Retinal pigment epithelial cell (primary cell): ENCODE measurements around the gene SCYL2.

Source experiments
- DNase-seq: peaks from one replicate; pipeline ENCODE4 v3.0.0-alpha.2; 2010; ENCODE audit warnings: low read depth
- H3K4me3 ChIP-seq: 2 replicates; pipeline ENCODE4 v1.5.1; 2011; ENCODE audit warnings: mild to moderate bottlenecking, low read length, control low read depth, moderate library complexity
- TF ChIP-seq, protein P1 (sequence below): conservative IDR thresholded peaks from 2 replicates; pipeline ENCODE4 v1.5.1; 2011; ENCODE audit warnings: low read depth, low read length, control low read depth, inconsistent platforms

SCYL2 gene

DNA sequence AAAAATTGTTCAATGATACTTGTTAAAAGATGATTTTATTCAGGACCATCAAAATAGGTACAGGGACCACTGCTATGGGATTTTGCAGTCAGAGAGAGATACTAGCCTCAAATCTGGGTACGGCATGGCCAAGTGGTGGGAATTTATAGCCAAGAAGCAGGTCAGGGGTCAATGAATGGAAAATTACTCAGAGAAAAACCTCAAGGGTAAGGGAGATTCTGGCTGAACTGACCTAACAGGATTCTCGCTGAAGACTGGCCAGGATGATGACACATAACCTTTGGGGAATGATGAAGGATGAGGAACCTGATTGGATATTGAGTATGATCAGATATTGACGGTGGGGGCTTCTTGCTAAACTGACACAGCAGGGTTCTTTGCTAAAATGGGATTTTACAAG, 32.8 kb upstream of the SCYL2 start:
- TF ChIP-seq, protein P1, sequence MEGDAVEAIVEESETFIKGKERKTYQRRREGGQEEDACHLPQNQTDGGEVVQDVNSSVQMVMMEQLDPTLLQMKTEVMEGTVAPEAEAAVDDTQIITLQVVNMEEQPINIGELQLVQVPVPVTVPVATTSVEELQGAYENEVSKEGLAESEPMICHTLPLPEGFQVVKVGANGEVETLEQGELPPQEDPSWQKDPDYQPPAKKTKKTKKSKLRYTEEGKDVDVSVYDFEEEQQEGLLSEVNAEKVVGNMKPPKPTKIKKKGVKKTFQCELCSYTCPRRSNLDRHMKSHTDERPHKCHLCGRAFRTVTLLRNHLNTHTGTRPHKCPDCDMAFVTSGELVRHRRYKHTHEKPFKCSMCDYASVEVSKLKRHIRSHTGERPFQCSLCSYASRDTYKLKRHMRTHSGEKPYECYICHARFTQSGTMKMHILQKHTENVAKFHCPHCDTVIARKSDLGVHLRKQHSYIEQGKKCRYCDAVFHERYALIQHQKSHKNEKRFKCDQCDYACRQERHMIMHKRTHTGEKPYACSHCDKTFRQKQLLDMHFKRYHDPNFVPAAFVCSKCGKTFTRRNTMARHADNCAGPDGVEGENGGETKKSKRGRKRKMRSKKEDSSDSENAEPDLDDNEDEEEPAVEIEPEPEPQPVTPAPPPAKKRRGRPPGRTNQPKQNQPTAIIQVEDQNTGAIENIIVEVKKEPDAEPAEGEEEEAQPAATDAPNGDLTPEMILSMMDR, result no peak
- DNase-seq, result no peak
- no peak overlapping the region for H3K4me3 ChIP-seq

DNA sequence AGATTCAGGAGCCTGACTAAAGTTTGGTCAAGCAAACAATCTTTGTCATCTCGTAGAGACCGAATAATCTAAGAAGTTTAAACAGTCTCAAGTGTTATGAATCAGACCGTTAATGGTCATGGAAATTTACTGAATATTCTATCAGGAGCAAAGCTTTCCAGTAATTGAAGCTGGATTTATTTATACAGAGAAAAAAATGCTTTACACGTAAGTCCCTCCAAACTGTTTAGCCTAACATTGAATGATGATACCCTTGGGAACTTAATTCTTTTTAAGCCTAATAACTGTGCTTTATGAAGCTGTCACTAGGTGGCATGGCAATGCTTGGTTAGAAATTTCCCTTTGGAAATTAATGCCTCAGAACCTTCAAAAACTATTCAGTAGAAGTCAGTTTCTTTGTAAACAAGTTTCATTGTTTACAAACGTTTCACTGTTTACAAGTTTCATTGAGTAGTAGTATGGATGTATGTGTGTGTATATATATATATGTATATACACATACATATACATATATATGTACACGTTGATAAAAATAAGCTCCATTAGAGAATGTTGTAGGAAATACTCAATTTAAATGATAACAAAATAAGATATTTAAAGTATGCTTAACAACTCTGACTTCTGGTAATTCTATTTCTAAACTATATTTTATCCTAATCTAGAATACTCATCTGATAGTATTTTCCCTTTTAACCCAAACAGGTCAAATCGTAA, 32.2 kb upstream of the SCYL2 start:
- no peak for DNase-seq
- TF ChIP-seq, protein P1, result peak; percentile 79
- no peak overlapping the region for H3K4me3 ChIP-seq

GRCh38 chr12:100238801-100239200, 28.2 kb upstream of the SCYL2 start:
- no peak for DNase-seq
- no peak overlapping the region for H3K4me3 ChIP-seq
- TF ChIP-seq, protein P1, result no peak

DNA sequence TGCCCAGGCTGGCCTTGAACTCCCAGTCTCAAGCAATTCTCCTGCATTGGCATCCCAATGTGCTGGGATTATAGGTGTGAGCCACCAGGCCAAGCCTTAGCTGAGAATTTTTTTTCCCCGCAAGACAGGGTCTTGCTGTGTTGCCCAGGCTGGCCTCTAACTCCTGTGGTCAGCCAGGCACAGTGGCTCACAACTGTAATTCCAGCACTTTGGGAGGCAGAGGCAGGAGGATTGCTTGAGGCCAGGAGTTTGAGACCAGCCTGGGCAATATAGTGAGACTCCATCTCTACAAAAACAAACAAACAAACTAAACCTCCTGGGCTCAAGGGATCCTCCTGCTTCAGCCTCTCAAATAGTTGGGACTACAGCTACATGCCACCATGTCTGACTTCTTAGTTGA, 27.4 kb upstream of the SCYL2 start:
- TF ChIP-seq, protein P1, result no peak
- no peak overlapping the region for H3K4me3 ChIP-seq
- DNase-seq, result no peak

DNA sequence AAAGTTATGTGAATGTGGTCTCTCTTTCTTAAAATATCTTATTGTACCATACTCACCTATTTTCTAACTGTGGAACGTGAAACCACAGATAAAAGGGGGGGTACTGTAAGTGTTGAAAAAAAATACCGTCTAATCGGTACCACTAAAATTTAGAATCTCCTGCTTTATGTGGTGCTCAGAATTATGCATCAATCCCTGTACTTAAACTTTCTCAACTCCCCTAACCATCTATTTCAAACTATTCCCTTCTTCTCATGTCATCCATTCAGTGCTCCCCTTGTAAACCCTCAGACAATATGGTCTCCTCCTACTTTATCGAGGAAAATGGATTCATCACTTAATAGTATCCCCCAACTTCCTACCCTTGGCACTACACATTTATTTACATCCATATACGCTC, 23.8 kb upstream of the SCYL2 start:
- DNase-seq, result no peak
- TF ChIP-seq, protein P1, result no peak
- no peak overlapping the region for H3K4me3 ChIP-seq

DNA sequence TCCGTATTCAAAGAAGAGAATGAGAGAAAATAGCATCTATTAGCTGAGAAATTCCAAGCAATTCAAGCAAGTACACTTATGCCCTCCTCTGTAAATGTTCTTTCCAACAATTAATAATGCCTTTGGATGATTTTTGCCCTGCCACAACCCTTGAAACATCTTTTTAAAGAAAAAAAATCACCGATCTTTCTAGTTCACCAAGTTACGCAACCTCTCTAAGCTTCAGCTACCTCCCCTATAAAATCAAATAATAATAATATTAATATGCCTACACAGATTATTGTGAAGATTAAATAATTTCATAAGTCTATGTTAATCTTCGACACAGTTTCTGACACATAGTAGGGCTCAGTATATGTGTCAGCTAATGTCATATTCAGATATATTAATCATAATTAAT, 19.2 kb upstream of the SCYL2 start:
- TF ChIP-seq, protein P1, result no peak
- no peak overlapping the region for H3K4me3 ChIP-seq
- DNase-seq, result no peak

DNA sequence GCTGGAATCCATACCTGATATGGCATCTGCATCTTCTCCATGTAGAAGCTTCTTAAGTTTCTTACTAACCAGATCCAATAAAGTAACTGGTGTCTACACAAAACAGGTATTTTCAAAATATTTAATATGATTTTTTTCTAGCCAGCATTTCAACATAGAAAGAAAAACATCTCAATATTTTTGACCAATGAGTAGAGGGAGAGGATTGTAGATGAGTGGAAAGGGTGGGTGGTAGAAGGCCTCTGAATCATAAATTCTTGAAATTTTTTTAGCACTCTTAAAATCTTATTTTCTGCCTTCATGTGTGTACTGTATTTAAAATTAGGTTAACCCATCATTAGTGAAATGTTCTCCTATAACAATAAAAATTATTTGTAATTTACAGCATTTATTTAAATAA, 18.1 kb upstream of the SCYL2 start:
- TF ChIP-seq, protein P1, result no peak
- no peak overlapping the region for H3K4me3 ChIP-seq
- DNase-seq, result no peak
